ENCODE measurements around the gene SMPD1.

GRCh38 chr11:6417907-6418556 lies 27.8 kb downstream of the SMPD1 start:
- no peak for TF ChIP-seq CTCF (conservative IDR thresholded peaks at IDR 0.05; ENCODE audit: low read length)
- TF ChIP-seq EZH2phosphoT487 (IDR thresholded peaks at IDR 0.05; ENCODE audit: borderline replicate concordance): no peak

All from Loucy (cell line).